CD14-positive monocyte (primary cell): Measurements from ENCODE around the gene TMEM80. TPM values are rescaled to one million over a fixed set of nuclear protein-coding genes. Genes with fewer than 3 reads are reported as not detected.

ENCODE experiments used
- DNase-seq, 3 donors: peaks; one replicate each; pipeline ENCODE4 v3.0.0-alpha.2; 2011 to 2022
- H2AFZ ChIP-seq: 2 replicates; pipeline ENCODE4 v1.6.0; 2012; ENCODE audit warnings: mild to moderate bottlenecking, low read depth, low read length, inconsistent platforms; ENCODE audit not compliant: insufficient read depth, poor library complexity, severe bottlenecking
- H3K27ac ChIP-seq, 2 donors: 1 replicate in 1 of 2; 2 replicates in 1 of 2; pipeline ENCODE4 v1.5.1; 2012 to 2013; ENCODE audit warnings: low read length in 2 of 2, control low read depth in 1 of 2, inconsistent platforms in 1 of 2, low read depth in 1 of 2, mild to moderate bottlenecking in 1 of 2
- H3K27me3 ChIP-seq, 2 donors: one replicate each; pipeline versions ENCODE4 v1.6.0 to v1.6.1; 2011 to 2013; ENCODE audit warnings: low read length in 2 of 2; ENCODE audit not compliant: control insufficient read depth in 2 of 2, insufficient read depth in 2 of 2
- H3K36me3 ChIP-seq, 2 donors: replicated peaks in 1 of 2; 1 replicate in 1 of 2; 2 replicates in 1 of 2; pipeline versions ENCODE4 v1.5.1 to v1.6.1; 2012 to 2013; ENCODE audit warnings: low read length in 2 of 2, control low read depth in 1 of 2, inconsistent platforms in 1 of 2, mild to moderate bottlenecking in 1 of 2; ENCODE audit not compliant: insufficient read depth in 2 of 2, control insufficient read depth in 1 of 2
- H3K4me1 ChIP-seq, 2 donors: 1 replicate in 1 of 2; 2 replicates in 1 of 2; pipeline versions ENCODE4 v1.5.1 to v1.6.1; 2012 to 2013; ENCODE audit warnings: low read length in 2 of 2, control low read depth in 1 of 2, inconsistent platforms in 1 of 2, mild to moderate bottlenecking in 1 of 2, moderate library complexity in 1 of 2; ENCODE audit not compliant: insufficient read depth in 2 of 2, control insufficient read depth in 1 of 2
- H3K4me2 ChIP-seq: replicated peaks from 2 replicates; pipeline ENCODE3; 2012; ENCODE audit warnings: low read length, moderate library complexity, mild to moderate bottlenecking; ENCODE audit not compliant: poor library complexity, severe bottlenecking; ENCODE audit errors: extremely low read depth
- H3K4me3 ChIP-seq, 3 experiments: fragments of 200-600 bp in 1 of 3; sonication (generic) in 1 of 3; replicated peaks in 1 of 3; 1 replicate in 2 of 3; 2 replicates in 1 of 3; pipeline ENCODE4 v1.5.1; 2011 to 2013; ENCODE audit warnings: low read length in 3 of 3, mild to moderate bottlenecking in 3 of 3, control low read depth in 2 of 3, low read depth in 2 of 3, inconsistent platforms in 1 of 3, moderate library complexity in 1 of 3
- H3K79me2 ChIP-seq: 2 replicates; pipeline ENCODE4 v1.6.0; 2012; ENCODE audit warnings: mild to moderate bottlenecking, control low read depth, inconsistent platforms, low read length, moderate library complexity; ENCODE audit not compliant: insufficient read depth
- H3K9ac ChIP-seq: 2 replicates; pipeline ENCODE4 v1.6.0; 2017; ENCODE audit warnings: low read length, mild to moderate bottlenecking; ENCODE audit not compliant: insufficient read depth, poor library complexity, severe bottlenecking
- H3K9me3 ChIP-seq, 2 donors: replicated peaks in 1 of 2; 1 replicate in 1 of 2; 2 replicates in 1 of 2; pipeline versions ENCODE4 v1.5.1 to v1.6.1; 2012 to 2013; ENCODE audit warnings: low read length in 2 of 2, control low read depth in 1 of 2; ENCODE audit not compliant: control insufficient read depth in 1 of 2, insufficient read depth in 1 of 2
- H4K20me1 ChIP-seq: 2 replicates; pipeline ENCODE4 v1.6.0; 2012; ENCODE audit warnings: mild to moderate bottlenecking, low read length, control low read depth, moderate library complexity; ENCODE audit not compliant: insufficient read depth
- H3K27ac Mint-ChIP-seq, 7 donors: one replicate each; pipeline ENCODE4 v1.8.0; 2020; ENCODE audit warnings: mild to moderate bottlenecking in 7 of 7, mixed read lengths in 7 of 7, moderate library complexity in 6 of 7, inconsistent platforms in 2 of 7
- H3K27me3 Mint-ChIP-seq, 3 donors: one replicate each; pipeline ENCODE4 v1.8.0; 2021 to 2022; ENCODE audit warnings: low read depth in 3 of 3, mild to moderate bottlenecking in 3 of 3, mixed read lengths in 3 of 3, moderate library complexity in 3 of 3, inconsistent platforms in 1 of 3
- H3K36me3 Mint-ChIP-seq, 2 donors: one replicate each; pipeline ENCODE4 v1.8.0; 2020; ENCODE audit warnings: mixed read lengths in 2 of 2, inconsistent platforms in 1 of 2, mild to moderate bottlenecking in 1 of 2
- H3K4me1 Mint-ChIP-seq: one replicate; pipeline ENCODE4 v1.8.0; 2020; ENCODE audit warnings: mild to moderate bottlenecking, mixed read lengths
- H3K4me3 Mint-ChIP-seq, 2 donors: one replicate each; pipeline ENCODE4 v1.8.0; 2020; ENCODE audit warnings: mild to moderate bottlenecking in 2 of 2, mixed read lengths in 2 of 2, moderate library complexity in 1 of 2
- H3K9me3 Mint-ChIP-seq, 7 donors: one replicate each; pipeline ENCODE4 v1.8.0; 2020 to 2022; ENCODE audit warnings: mixed read lengths in 7 of 7, mild to moderate bottlenecking in 6 of 7, moderate library complexity in 6 of 7, inconsistent platforms in 2 of 7
- WGBS: methylation state at CpG from one replicate; pipeline ENCODE4 v1.1.5; 2013; ENCODE audit warnings: missing lambda C conversion rate; ENCODE audit not compliant: insufficient coverage; 5-methylcytosine and 5-hydroxymethylcytosine counted together
- intact Hi-C, 2 donors: fragments of 100-400 bp; cut with micrococcal nuclease; formaldehyde crosslinking; loops; one replicate each; pipeline versions ENCODE4 v1.15.0 to v1.15.1; 2023
- polyA plus RNA-seq, 3 donors: library from polyadenylated mRNA; depleted of rRNA in 1 of 3; unstranded in 2 of 3; stranded (reverse) in 1 of 3; fragments of 300-500 nt in 2 of 3; fragments of >200 nt in 1 of 3; fragmentation: Illumina TruSeq in 2 of 3; gene quantifications; 1 replicate in 2 of 3; 2 replicates in 1 of 3; pipeline ENCODE4 v1.2.3, GENCODE V29; 2012 to 2021
- TF ChIP-seq, protein P1 (sequence below): fragments of 200-600 bp; IDR thresholded peaks from one replicate; pipeline ENCODE4 v1.8.0; 2022; ENCODE audit warnings: antibody characterized with exemption, mild to moderate bottlenecking

Gene TMEM80
- polyA plus RNA-seq, 3 donors = 31.6 to 69.4 (median 37.3) TPM

DNA sequence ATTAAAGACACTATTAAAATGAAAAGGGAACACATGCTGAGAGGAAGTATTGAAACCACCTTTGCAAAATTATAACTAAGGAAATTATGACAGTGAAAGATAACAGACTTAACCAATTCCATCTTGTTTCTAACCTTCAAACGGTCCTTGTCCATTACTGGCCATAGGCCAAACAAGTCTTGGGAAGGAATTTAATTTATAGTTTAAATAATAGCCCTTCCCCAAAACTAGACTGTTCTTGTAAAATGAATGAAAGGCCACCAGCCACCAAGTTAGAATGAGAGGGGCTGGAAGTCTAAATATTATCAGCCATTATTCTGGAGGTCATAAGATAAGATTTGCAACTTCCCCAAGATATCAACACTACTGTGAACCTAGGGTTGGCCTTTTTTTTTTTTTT is 49.8 kb downstream of the TMEM80 start:
- Histone ChIP-seq H3K36me3 (no peaks in the 10 kb centered on the region), H3K4me3 (no peak overlapping the region), H3K4me1 (peaks cover 30 to 54% of the 10 kb centered on the region in 2 donors), H4K20me1 (peaks cover 29% of the 10 kb centered on the region), H3K27me3 (no peaks in the 10 kb centered on the region), H3K4me2 (no peak overlapping the region), H3K9ac (no peak overlapping the region), H2AFZ (no peak overlapping the region), H3K9me3 (no peaks in the 10 kb centered on the region), H3K79me2 (peaks cover 40% of the 10 kb centered on the region), H3K27ac (no peak overlapping the region)
- TF ChIP-seq, protein P1, sequence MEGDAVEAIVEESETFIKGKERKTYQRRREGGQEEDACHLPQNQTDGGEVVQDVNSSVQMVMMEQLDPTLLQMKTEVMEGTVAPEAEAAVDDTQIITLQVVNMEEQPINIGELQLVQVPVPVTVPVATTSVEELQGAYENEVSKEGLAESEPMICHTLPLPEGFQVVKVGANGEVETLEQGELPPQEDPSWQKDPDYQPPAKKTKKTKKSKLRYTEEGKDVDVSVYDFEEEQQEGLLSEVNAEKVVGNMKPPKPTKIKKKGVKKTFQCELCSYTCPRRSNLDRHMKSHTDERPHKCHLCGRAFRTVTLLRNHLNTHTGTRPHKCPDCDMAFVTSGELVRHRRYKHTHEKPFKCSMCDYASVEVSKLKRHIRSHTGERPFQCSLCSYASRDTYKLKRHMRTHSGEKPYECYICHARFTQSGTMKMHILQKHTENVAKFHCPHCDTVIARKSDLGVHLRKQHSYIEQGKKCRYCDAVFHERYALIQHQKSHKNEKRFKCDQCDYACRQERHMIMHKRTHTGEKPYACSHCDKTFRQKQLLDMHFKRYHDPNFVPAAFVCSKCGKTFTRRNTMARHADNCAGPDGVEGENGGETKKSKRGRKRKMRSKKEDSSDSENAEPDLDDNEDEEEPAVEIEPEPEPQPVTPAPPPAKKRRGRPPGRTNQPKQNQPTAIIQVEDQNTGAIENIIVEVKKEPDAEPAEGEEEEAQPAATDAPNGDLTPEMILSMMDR = no peak
- peaks cover 0 to 3% (median 0%) of the 10 kb centered on the region in 3 donors for H3K27me3 Mint-ChIP-seq
- H3K36me3 Mint-ChIP-seq = peaks cover 0 to 4% of the 10 kb centered on the region in 2 donors
- no peaks in the 10 kb centered on the region for H3K9me3 Mint-ChIP-seq
- no peak overlapping the region for H3K4me3 Mint-ChIP-seq
- no peak for DNase-seq
- no peak overlapping the region for H3K27ac Mint-ChIP-seq
- no CpG with 5 or more reads among the region's 1 CpG for WGBS
- intact Hi-C loops = loop anchor here in 1 of 2 donors (5.0 kb wide), 1 partner anchor 52 kb away; the partner anchor contains the start of gene SLC25A22
- H3K4me1 Mint-ChIP-seq = peaks cover 32% of the 10 kb centered on the region

DNA sequence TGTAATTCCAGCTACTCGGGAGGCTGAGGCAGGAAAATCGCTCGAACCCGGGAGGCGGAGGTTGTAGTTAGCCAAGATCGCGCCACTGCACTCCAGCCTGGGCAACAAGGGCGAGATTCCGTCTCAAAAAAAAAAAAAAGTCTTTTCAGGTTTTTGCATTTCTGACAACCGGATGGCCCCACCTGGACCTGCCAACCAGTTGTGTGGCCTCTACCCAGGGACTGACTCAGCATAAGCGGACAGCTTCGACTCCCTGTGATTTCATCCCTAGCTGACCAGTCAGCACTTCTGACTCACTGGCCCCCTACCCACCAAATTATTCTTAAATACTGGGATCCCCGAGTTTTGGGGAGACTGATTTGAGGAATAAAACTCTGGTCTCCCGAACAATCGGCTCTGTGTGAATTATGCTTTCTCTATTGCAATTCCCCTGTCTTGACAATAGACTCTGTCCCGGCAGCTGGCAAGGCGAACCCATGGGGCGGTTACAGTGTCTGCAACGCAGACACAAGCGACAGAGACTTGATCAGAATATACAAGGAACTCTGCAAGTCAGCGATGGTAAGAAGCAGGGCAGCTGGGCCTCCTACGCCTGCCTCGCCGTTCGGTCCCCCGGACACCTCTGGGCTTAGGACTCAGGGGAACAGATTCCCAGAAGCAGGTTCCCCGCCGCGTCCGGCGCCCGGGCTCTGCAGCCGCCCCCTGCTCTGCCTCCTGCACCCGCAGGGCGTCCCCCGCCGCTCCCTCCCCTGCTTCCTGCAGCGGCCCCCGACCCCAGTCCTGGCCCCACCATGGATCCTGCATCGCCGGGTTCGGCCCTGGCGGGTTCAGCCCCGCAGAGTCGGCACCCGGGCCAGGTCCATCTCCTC is 50.9 kb downstream of the TMEM80 start:
- 22% methylated on average over 41 of the region's 46 CpGs for WGBS
- intact Hi-C loops = loop anchor here in 1 of 2 donors (5.0 kb wide), 1 partner anchor 51 kb away; the partner anchor contains the start of gene SLC25A22

More for the DNA sequence above, 50.9 kb downstream of the TMEM80 start:
- peak in 2 of 3 donors; percentile 31 to 59 for DNase-seq
- TF ChIP-seq, protein P1 = no peak
- Histone ChIP-seq H2AFZ (peak overlapping the region; percentile 96), H3K9ac (peak overlapping the region; percentile 96), H3K27ac (peak overlapping the region in 1 of 2 donors; percentile 45), H3K4me2 (peak overlapping the region; percentile 74), H3K79me2 (peaks cover 51% of the 10 kb centered on the region), H3K36me3 (peaks cover 0 to 5% of the 10 kb centered on the region in 2 donors), H3K4me3 (peak overlapping the region; percentile 48 to 98 (median 87)), H3K9me3 (no peaks in the 10 kb centered on the region), H3K4me1 (peaks cover 33 to 61% of the 10 kb centered on the region in 2 donors), H4K20me1 (peaks cover 40% of the 10 kb centered on the region), H3K27me3 (no peaks in the 10 kb centered on the region)
- H3K36me3 Mint-ChIP-seq = peaks cover 0 to 9% of the 10 kb centered on the region in 2 donors
- peak overlapping the region; percentile 81 to 91 for H3K4me3 Mint-ChIP-seq
- H3K27me3 Mint-ChIP-seq = no peaks in the 10 kb centered on the region
- H3K9me3 Mint-ChIP-seq = no peaks in the 10 kb centered on the region
- peaks cover 35% of the 10 kb centered on the region for H3K4me1 Mint-ChIP-seq
- peak overlapping the region in 2 of 7 donors; percentile 30 to 42 for H3K27ac Mint-ChIP-seq
